Measurements from ENCODE around the gene WASHC1. TPM values are rescaled to one million over a fixed set of nuclear protein-coding genes. Genes with fewer than 3 reads are reported as not detected.
"Not testable (repeated sequence)": the region's sequence is repeated elsewhere in the genome, so short reads cannot be mapped to it uniquely, and the experiment has no call there.

WASHC1 gene
- polyA plus RNA-seq, 1 experiment, result 10.8 TPM

- H3K36me3 ChIP-seq (ENCODE audit: control insufficient read depth, insufficient read depth, low read length); H3K27me3 ChIP-seq (ENCODE audit: control insufficient read depth, insufficient read depth, low read length); CTCF ChIA-PET; DNase-seq (ENCODE audit: low read depth); POLR2A ChIA-PET; H3K4me3 ChIP-seq (ENCODE audit: low read depth, low read length): not testable (repeated sequence)
- TF ChIP-seq CTCF (IDR thresholded peaks at IDR 0.05; ENCODE audit: insufficient read depth, low read depth, low read length), result peak; percentile 36
Measured at GRCh38 chr9:11206-11605, 18.1 kb downstream of the WASHC1 start.

DNA sequence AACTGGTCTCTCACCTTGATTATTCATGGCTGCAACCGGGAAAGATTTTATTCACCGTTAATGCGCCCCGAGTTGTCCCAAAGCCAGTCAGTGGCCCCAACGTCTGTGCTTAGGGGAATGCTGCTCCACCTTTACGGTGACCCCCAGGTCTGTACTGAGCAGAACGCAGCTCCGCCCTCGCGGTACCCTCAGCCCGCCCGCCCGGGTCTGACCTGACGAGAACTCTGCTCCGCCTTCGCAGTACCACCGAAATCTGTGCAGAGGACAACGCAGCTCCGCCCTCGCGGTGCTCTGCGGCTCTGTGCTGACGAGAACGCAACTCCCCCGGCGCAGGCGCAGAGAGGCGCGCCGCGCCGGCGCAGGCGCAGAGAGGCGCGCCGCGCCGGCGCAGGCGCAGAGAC, 18.6 kb downstream of the WASHC1 start:
- H3K4me3 ChIP-seq (ENCODE audit: low read depth, low read length); H3K27me3 ChIP-seq (ENCODE audit: control insufficient read depth, insufficient read depth, low read length); DNase-seq (ENCODE audit: low read depth); POLR2A ChIA-PET; CTCF ChIA-PET; H3K36me3 ChIP-seq (ENCODE audit: control insufficient read depth, insufficient read depth, low read length): not testable (repeated sequence)

DNA sequence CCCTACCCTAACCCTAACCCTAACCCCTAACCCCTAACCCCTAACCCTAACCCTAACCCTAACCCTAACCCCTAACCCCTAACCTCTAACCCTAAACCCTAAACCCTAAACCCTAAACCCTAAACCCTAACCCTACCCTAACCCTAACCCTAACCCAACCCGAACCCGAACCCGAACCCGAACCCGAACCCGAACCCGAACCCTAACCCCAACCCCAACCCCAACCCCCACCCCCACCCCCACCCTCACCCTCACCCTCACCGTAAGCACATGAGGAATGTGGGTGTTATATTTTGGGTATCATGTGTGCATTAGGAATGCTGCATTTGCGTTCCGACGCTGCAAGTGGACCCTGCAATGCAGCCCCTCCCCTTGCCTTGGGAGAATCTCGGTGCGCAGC, 19.0 kb downstream of the WASHC1 start:
- DNase-seq (ENCODE audit: low read depth); H3K36me3 ChIP-seq (ENCODE audit: control insufficient read depth, insufficient read depth, low read length); POLR2A ChIA-PET; H3K27me3 ChIP-seq (ENCODE audit: control insufficient read depth, insufficient read depth, low read length); H3K4me3 ChIP-seq (ENCODE audit: low read depth, low read length); CTCF ChIA-PET: not testable (repeated sequence)

Other genes with a start within 250 kb of the WASHC1 start
- gene FOXD4, start 89.0 kb upstream of the WASHC1 start, polyA plus RNA-seq (2011; rRNA removed), result 0.12 and 0.17 TPM in 2 replicates
- 7.0 and 19.7 TPM in 2 replicates for gene ZNG1A, start 149.6 kb upstream of the WASHC1 start, polyA plus RNA-seq (2011; rRNA removed)
- gene DOCK8, start 185.4 kb upstream of the WASHC1 start, polyA plus RNA-seq (2011; rRNA removed), result 0.06 and 0.07 TPM in 2 replicates

Measured in BJ (cell line).